Measurements from ENCODE around the gene TLK1.
"Not testable (repeated sequence)": the region's sequence is repeated elsewhere in the genome, so short reads cannot be mapped to it uniquely, and the experiment has no call there.

Gene TLK1

DNA sequence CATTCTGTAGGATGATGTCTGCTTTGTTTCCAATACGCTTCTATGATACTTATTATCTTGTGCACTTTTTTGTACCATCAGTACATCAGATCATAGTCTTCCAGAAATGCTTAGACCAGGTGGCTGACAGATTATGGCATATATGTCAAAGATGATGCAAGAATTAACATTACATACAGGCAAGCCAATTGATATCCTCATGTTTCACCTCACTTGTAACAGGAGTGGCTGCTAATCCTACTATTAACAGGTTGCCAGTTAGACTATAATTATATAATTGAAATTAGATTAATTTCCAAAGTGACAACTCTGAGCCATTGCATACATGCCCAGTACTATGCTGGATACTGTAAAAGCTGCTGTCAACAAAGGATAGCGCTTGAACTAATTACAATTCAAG is 77.2 kb downstream of the TLK1 start:
- no peak for ATAC-seq
- DNase-seq: no peak

DNA sequence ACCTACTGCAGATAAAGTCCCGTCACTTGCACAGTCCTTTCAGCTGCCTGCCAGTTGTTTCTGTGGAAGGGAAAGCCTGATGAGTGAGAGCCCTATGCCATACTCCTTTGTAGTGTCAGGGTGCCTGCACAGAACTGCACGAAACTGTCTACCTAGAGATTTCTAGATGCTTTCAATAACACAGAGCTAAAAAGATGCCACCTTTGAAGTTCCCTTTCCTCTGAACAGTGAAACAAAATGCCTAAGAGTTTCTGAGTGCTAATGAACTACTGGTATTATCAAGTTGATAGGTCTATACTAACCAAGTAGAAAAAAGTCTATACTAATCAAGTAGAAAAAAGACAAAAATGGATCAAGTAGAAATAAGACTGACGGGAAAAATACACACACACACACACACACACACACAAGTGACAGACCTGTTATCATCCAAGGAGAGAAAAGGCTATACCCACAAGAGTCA is 79.0 kb downstream of the TLK1 start:
- DNase-seq (no peak), ATAC-seq (peak; percentile 57)

DNA sequence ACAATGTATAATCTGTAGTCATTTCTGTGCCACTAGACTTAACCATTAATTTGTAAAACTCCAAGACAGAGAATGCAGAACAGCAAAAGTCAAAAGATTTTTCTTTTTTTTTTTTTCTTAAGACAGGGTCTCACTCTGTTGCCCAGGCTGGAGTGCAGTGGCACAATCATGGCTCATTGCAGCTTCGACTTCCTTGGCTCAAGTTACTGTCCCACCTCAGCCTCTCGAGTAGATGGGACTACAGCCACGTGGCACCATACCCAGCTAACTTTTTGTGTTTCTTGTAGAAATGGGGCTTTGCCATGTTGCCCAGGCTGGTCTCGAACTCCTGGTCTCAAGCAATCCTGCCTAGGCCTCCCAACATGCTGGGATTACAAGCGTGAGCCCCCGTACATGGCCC is 80.1 kb downstream of the TLK1 start:
- DNase-seq (no peak), ATAC-seq (no peak)

DNA sequence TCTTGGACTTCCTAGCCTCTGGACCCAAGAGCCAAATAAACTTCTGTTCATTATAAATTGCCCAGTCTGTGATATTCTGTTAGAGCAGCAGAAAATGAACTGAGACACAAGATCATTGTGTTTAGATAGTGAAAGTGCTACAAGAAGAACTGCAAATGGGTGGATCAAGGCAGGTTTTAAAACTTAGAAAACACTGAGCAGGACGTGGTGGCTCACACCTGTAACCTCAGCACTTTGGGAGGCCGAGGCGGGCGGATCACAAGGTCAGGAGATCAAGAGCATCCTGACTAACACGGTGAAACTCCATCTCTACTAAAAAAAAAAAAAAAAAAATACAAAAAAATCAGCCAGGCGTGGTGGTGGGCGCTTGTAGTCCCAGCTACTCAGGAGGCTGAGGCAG is 84.3 kb downstream of the TLK1 start:
- not testable (repeated sequence) for ATAC-seq, DNase-seq

DNA sequence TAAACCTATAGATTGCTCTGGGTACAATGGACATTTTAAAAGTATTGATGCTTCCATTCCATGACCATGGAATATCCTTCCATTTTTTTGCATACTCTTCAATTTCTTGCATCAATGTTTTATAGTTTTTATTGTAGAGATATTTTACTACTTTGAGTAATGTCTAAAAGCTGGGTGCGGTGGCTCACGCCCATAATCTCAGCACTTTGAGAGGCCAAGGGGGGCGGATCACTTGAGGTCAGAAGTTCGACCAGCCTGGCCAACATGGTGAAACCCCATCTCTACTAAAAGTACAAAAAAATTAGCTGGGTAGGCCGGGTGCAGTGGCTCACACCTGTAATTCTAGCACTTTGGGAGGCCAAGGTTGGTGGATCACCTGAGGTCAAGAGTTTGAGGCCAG is 88.5 kb downstream of the TLK1 start:
- DNase-seq (no peak), ATAC-seq (no peak)

DNA sequence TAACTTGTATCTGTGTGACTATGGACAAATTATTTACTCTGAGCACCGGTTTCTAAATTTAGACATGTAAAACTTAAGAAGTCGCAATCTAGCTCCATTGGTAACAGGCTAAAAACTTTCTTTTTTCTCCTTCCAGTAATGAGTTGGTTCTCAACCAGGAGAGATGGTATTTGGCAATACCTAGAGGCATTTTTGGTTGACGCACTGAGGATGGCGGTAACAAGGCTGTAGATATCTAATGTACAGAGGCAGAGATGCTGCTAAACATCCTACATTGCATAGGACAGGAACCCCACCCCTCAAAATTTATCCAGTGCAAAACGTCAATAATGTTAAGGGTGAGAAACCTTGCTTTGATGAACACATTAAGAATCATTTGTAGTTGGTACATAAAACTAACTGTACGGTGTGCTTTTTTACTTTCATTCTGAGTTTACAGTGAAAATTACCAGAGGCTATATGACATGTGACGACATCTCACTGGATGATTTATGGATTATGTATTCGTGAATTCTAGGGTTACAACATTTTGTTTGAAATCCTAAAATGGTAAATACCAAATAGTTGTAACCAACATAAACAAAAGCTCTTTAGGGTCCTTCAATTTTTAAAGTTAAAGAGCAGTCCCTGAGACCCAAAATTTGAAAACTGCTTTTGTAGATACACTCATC is 91.3 kb downstream of the TLK1 start:
- ATAC-seq (no peak), DNase-seq (no peak)

DNA sequence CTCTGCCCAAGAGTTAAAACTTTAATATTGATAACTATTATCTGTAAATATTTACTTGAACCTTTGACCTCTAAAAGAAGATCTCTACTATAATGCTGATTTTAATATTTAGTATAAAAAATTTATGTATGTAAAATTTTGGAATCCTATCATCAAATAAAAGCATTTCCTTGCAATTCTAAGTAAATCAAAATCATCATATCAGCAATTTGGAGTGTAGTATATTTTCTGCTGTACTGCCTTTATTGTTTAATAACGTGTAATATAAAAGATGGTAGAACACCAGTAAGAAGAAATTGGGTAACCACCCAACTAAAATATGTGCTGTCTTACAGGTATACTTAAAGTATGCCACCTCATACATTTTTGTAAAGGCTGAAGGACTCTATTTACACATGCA is 94.6 kb downstream of the TLK1 start:
- ATAC-seq: no peak
- DNase-seq: no peak

DNA sequence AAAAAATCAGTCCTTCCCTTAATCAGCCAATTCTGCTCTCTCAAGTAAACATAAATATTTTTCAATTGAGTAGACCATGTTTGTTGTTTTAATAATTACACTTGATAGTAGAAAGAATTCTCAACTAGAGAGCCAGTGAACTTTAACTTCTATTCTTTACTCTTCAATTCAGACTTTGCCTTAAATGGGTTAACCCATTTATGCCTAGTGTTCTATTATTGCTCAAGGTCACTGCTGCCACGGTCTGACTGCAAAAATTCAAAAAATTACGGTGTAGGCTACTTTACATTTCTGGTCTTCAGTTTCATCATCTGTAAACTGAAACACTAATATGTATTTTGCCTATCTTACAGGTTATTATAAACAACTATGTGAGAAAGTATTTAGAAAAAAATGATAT is 103.1 kb downstream of the TLK1 start:
- no peak for ATAC-seq

DNA sequence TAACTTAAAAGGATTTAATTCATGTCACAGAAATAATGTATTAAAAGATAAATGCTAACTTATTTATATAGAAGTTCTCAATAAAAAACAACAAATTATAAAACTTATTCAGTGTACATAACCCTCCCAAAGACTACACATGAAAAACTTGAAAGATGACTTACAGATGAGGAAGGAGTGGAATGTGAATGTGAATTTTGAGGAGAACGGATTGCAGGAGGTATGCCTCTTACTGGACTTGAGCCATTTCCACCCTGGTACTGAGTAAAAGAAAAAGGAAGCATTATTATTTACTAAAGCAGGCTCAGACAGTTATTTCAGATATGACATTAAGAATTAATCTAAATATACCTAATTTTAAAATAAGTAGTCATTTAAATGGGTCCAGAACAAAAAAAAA is 104.4 kb downstream of the TLK1 start:
- DNase-seq: no peak
- no peak for ATAC-seq

More for the DNA sequence above, 103.1 kb downstream of the TLK1 start:
- no peak for DNase-seq

DNA sequence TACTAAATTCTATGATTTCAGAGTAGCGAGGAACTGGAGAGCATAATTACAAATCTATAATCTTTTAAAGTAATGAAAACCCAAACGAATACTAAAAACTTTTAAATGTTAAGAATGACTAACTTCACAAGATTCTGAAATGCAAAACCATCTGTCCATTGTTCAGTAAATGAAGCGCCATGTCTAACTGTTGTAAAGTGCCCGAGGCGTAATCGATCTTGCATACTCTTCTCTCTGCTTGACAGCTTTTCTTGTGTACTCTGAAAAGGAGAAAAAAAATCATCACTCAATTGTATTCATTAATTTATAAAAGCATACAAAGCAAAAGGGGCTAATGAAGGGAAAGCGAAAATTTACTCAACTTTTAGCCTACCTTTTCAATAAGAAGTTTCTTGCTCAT is 111.0 kb downstream of the TLK1 start:
- no peak for ATAC-seq
- no peak for DNase-seq

DNA sequence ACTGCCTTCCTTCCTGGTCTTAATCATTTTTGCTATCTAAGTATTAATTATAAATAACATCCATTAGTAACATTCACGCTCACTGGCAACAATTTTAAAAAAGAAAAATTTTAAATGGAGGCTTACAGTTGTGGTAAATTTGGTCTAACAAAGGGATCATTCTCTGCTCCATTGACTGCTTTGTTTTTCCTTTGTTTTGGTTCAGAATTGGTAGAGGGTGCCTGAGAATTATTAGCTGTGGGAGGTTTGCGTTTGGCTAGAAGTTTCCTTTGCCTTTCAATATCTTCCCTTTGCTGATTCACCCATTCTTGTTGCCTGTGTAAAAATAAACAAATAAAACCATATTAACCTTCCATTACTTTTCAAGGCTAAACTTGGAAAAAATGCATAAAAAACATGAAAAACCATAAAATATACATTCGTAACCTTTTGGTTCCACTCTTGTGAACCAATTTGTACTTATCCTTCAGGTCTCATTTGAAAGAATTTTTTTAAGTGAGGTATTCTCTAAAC is 114.6 kb downstream of the TLK1 start:
- no peak for DNase-seq
- no peak for ATAC-seq

DNA sequence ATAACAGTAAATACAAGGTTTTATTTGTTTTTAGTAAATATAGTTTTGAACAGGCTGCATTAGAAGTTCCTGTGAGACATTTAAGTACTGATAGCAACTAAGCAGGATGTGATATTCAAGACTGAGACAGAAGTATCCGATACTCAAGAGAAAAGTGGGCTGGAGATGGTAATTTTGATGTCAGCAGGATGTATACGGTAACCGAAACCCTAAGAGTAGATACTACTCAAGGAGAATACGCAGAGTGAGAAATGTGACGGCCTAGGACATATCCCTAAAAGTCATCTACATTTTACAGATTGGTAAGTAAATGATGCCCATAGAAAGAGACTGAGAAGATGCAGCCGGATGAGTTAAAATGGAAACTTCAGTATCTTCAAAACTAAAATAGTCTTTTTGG is 116.3 kb downstream of the TLK1 start:
- no peak for DNase-seq
- peak; percentile 14 for ATAC-seq

DNA sequence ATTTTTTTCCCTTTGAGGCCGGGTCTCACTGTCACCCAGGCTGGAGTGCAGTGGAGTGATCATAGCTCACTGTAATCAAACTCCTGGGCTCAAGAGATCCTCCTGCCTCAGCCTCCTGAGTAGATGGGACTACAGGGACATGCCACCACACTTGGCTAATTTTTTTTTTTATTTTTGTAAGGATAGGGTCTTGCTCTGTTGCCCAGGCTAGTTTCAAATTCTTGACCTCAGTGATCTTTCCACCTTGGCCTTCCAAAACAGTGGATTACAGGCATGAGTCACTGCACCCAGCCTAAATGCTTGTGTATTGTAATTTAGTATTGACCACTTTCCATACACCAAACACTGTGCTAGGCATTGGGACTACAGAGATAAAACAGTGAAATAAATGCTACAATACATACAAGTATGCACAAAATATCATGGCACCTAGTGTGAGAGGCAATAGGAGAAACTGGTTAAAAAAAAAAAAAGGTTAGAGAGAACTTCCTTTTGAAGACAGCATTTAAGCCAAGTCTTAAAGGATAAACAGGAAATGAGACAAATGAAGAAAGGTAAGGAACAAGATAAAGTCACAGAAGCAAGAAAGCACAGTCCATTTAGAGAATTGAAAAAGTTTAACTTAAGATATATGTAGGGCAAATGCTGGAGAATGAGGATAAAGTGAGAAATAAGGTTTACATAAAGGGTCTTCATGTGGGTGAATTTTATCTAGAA is 118.3 kb downstream of the TLK1 start:
- DNase-seq (no peak), ATAC-seq (no peak)

DNA sequence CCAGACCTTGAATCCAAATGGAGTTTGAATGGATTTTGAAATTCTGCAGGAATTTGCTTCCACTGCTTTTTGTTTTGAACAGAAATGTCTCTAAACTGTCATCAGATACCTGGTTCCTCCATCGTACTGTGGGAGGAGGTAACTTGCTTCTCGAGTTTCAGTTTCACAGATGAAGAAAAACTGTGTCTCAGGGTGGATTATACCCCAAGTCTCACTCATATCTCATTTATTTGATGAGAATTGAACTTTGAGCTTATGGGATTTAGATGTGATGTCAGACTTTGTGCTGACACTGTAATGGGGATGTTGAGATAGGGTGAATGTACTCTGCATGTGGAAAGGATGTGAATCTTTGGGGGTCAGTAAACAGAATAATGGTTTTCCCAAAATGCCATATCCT is 124.2 kb downstream of the TLK1 start:
- no peak for ATAC-seq
- DNase-seq: no peak

DNA sequence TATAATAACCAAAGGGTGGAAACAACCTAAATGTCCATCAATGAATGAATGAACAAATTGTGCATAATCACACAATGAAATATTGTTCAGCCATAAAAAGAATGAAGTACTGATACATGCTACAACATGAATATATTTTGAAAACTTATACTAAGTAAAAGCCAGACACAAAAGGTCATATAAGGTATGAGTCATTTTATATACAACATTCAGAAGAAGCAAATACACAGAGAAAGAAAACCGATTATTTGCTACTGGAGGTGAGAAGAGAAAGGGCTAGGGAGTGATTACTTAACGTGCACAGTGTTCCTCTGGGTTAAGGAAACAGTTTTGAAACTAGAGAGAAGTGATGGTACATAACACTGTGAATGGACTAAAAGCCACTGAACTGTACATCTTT is 126.4 kb downstream of the TLK1 start:
- DNase-seq: no peak
- ATAC-seq: no peak

DNA sequence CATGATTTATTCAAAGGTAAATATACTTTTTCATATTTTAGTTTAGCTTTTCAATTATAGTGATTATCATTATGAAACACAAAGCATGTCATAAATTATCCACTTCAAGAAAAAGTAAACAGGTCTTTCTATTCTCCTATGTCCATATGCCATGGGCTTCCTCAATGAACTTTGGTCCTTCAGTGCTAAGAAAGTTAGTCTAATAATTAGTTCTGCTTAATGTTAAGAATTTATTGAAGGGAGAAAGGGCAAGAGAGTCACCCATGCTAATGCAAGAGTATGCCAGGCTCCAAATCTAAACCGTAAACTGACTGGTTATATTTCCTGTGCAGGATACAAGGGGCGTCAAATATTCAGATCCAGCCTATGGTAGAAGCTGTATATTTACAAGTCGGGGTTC is 135.5 kb downstream of the TLK1 start:
- ATAC-seq (no peak), DNase-seq (no peak)

DNA sequence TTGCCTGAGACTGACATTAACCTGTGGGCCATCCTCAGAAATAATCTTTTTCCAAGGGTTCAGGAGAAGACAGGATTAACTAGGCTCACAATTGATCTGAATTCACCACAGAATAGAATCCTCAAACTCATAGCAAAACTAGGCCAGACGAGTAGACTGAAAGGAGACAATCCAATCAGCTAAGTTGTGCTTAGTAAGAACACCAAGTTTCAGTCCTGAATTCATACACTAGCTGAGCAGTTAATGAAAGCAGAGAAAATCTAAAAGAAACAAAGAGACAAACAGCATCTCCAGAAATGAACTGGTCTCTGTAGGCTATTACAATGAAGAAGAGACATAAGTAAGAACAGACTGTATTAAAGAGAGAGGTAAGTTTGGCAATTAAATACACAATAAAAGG is 142.2 kb downstream of the TLK1 start:
- ATAC-seq: peak; percentile 75

DNA sequence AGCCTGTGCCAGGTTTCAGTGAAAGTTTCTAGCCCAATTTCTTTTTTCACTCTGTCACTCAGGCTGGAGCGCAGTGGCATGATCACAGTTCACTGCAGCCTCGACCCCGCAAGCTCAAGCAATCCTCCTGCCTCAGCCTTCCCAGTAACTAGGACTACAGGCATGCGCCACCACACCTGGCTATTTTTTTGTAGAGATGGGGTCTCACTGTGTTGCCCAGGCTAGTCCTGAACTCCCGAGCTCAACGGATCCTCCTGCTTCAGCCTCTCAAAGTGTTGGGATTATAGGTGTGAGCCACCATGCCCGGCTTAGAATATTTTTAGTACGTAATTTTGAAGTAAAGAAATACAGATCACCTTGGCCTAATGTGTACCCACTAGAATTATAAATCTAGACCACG is 144.6 kb downstream of the TLK1 start:
- DNase-seq (no peak), ATAC-seq (no peak)

More for the DNA sequence above, 142.2 kb downstream of the TLK1 start:
- DNase-seq: no peak

DNA sequence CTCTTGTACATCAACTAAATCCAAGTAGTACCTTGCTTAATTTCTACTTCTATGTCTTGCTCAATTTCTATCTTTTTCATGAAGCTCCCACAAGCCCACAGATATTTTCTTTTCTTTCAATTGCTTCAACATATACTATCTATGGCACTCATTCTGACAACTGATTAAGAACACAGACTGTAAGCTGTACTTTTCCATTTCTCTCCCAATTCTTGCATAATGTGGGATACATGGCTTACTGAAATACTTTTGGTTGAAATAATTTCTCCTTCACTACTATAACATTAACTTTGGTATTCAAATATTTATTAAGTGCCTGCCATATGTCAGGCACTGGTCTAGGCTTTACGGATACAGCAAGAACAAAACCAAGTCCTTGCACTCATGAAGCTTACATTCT is 146.8 kb downstream of the TLK1 start:
- DNase-seq (no peak), ATAC-seq (no peak)

DNA sequence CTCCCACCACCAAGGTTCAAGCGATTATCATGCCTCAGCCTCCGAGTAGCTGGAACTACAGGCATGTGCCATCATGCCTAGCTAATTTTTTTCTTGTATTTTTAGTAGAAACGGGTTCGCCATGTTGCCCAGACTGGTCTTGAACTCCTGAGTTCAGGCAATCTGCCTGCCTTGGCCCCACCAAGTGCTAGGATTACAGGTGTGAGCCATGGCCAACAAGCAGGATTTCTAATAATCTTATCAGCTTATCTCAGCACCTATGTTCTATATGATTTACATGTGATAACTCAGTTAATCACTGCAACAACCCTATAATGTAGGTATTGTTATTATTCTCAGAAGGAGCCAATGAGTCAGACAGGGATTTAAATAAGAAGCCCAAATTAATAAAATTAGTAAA is 151.3 kb downstream of the TLK1 start:
- no peak for ATAC-seq
- no peak for DNase-seq

DNA sequence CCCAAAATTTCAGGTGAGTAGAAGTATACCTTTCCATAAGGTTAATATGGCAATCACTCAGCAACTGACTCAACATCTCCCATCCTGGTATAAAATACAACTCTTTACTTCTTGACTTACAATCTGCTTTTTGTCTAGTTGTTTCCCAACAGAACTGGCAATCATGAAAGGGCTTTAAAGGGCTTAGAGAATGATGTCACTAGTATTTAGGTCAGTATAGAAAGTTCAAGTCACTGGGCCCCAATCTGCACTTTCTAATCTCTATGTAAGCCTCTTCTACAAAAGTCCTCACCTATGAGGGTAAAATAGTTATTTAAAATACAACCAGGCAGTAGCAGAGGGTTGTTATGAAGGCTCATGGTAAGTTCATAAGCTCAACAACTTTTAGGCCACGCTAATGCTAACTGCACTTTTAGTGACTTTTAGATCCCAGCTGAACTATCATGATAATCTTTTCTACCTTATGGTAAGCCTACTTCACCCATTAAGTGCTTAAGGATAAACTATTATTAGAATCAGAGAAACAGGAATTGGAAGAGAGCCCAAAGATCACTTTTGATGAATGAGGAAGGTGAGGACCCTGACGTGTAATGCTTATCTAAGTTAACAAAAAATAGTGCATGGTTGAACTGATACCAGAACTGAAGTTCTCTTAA is 152.0 kb downstream of the TLK1 start:
- ATAC-seq: peak; percentile 69
- DNase-seq: no peak

DNA sequence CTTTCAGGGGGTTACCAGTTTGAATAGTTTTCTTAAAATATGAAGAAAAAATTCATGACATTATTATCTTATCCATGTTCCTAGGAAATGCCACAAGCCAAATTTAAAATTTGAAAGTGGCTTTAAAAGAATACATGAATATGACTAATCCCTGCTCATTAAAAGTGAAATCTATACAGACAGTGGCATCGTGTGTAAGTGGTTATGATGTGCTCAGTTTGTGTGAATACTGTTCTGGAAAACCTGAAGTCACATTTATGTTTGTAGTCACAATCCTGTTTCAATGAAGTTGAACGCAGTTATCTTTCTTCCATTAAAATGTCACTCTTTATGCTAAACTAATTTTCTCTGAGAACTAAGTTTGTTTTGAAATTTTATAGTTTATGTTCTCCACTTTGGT is 155.9 kb downstream of the TLK1 start:
- ATAC-seq (peak; percentile 87), DNase-seq (no peak)

DNA sequence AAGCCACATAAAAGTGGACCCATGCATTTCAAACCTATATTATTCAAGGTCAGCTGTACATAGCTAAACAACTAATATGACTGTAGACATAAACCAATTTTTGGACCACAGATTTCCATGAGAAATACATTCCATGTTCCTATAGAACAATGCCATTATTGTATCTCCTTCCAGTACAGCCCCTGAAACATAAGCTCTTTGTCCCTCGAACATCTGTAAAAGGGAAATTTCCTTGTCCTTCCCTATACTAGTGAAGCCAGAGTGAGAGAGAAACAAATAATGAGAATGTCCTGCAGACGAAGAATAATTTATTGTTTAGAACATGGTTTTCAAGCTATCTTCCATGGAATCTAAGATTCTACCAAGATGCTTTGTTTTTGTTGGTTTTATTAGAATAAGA is 156.3 kb downstream of the TLK1 start:
- ATAC-seq (no peak), DNase-seq (no peak)
